Activated naive CD4-positive, alpha-beta T cell (primary cell): ENCODE data around the gene SLC39A11.

Source experiments
- DNase-seq, 4 experiments: peaks; one replicate each; lab custom pipeline; 2025; lab: John Stamatoyannopoulos, UW

SLC39A11 gene

DNA sequence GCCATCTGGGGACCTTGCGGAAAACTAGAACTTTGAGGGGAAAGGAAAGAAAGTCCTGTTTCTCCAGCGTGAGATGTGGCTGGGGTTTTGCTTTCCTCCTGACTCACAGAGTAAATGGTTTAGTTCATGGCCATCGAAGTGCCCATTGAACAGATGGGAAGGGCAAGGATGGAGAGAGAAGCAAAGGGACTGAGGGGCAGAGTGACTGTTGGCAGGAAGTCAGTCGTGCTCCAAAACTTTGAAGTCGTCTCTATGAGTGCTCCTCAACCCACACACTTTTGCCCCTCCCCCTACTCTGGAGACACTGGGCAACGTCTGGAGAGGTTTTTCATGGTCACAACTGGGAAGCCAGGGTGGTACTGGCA is 476.9 kb downstream of the SLC39A11 start:
- no peak for DNase-seq

DNA sequence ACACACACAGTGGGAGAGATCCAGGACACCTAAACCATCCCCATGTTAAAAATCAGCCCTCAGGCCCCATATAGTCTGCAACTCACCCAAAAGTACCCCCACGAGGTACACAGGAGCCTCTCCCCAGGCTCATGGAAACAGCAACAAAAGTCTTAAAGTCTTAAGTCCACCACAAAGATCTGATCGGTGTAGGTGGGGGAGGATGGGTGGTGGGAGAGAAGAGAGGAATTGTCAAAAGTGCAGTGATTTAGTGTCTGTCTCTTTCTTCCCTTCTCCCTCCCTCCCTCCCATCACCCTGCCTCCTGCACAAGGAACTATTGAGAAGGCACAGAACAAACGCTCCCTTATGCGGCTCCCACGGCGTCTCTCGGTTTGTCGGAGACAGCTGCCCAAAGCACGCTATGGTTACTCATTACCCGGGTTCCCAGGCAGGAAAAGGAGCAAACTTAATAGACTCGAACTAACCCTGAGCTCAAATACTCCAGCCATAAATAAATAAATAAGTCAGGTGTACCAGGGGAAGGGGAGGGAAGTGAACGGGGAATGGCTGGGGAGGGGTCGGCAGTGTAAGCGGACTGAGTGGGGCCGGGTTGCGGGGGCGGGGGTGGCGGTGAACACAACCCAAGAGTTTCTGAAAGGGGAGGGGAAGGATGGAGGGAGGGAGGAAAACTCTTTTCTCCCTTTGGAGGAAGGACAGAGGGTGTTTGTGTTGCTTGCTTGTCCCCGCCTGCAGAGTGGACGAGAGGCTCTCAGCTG is 477.4 kb downstream of the SLC39A11 start:
- DNase-seq = no peak

DNA sequence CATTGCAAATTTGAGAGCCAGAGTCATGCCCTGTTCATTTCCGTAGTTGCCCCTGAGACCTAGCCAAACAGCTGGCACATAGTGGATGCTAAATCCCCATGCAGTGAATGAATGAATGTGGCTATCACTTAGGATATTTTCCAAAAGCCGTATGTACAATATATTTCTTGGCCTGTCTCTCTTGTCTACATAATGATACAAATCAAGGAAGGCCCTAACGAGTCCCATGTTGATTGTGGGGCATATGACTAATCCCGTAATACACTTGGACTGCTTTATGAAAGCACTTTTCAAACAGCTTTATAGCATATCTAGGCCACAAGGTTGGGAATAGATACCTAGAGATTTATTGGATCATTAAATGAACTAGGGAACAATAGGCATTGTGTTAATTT is 478.0 kb downstream of the SLC39A11 start:
- DNase-seq = no peak

DNA sequence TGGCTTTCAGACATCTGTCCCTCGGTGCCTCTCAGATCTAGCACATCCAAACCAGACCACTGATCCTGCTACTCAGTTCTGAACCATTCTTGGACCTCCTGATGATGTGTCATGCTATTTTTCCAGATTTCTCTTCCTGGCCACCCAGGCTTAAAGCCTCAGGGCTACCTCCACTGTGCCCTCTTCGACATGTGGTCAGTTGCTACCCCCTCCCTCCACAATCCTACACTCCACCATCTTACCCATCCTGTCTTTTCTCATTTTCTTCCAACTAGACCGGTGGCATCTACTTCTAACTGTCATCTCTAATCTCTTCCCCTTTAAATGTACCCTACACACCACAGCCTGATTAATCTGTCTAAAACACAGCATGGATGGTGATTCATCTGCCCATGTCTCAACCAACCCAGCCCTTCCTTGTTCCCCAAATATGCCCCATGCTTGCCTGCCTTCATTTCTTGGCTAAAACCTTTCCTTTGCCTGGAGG is 478.6 kb downstream of the SLC39A11 start:
- no peak for DNase-seq

DNA sequence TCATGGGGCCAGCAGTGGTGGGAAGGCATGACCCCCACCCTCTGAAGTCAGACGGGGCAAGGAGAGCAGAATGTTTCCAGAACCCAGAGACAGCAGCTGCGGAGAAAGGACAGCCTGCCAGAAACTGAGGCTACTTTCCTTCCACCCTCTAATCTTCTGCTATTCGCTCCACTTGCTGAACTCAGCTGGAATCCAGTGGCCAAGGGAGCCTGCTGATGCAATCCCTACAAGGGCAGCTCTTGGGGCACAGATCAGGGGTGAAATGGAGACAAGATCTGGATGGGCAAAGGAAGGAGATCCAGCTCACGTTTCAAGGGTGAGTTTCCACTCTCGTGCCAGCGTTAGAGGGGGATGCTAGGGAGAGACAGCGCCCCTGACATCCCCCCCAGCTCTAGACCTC is 479.1 kb downstream of the SLC39A11 start:
- DNase-seq = no peak

DNA sequence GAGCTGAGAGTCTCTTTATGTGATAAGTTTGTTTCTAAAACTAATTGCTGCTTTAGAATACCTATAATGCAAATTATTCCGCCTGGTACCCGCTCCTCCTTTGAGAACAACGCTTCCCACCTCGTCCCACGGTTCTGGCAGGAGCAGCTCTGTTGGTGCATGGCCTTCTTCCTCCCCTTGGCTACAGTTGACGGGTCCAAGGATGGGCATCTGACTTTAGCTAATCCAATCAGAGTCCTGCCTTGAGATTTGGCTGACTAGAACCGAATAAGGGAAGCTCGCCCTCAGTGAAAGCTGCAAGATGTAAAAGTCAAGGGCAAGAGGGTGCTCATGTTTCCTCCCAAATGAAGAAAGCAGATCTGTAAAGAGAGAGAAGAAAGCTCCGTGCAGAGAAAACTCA is 481.3 kb downstream of the SLC39A11 start:
- no peak for DNase-seq

DNA sequence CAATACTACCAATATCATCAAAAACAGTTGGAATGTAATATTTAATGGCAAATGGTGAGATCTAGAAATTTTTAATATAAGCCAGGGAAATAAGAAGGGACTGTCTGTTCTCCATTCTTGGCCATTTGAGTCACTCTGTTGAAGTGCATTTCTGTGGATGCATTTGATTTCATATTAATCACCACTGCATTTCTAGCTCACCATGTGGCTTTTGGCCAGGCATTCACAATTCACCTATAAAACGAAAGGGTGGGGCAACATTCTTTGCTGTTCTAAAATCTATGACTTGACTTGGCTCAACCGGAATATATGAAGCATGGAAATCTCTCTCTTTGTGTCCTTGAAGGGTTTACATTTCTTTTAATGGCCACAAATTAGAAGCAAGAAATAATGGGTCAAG is 483.0 kb downstream of the SLC39A11 start:
- no peak for DNase-seq

DNA sequence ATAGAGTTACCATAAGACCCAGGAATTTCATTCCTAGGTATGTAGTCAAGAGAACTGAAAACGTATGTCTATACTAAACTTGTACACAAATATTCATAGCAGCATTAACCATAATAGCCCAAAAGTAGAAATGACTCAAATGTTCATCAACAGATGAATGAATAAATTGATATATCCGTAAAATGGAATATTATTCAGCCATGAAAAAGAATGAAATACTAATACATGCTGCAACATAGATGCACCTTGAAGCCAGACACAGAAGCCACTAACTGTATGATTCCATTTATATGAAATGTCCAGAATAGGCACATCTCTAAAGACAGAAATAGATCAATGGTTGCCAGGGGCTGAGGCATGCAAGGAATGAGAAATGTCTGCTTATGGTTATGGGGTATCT is 484.1 kb downstream of the SLC39A11 start:
- no peak for DNase-seq

DNA sequence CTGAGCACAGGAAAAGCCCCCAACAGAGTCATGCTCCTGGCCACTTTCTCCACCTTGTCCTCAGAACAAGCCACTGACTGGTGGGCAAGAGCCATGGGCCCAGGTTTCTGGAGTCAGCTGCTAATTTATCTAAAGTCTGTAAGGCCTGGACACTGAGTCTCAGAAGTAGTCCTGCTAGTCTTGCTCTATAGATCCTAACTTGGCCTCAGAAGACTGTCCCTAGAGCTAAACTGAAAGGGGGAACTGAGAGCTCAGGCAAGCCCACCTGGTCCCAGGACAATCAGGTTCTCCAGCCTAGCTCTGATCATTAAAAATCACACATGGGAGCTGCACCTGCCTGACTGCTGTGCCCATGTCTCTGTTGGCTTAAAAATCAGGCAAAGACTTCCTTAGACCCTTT is 485.8 kb downstream of the SLC39A11 start:
- no peak for DNase-seq

DNA sequence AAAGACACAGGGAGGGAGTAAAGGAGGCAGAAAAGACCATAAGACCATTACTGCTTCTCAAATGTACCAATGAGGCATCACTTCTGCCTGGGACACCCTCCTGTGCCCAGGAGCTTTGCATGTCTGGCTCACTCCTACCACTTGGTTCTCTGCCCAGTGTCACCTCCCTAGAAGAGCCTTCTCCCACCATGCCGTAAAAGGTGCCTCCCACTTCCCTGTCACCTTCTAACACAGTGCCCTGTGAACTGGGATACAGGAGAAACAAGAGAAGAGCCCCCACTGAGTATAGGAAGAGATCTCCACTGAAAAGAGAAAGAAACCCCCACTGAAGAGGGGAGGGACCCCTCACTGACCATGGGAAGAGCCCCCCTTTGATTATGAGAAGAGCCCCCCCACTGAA is 486.9 kb downstream of the SLC39A11 start:
- DNase-seq = no peak

DNA sequence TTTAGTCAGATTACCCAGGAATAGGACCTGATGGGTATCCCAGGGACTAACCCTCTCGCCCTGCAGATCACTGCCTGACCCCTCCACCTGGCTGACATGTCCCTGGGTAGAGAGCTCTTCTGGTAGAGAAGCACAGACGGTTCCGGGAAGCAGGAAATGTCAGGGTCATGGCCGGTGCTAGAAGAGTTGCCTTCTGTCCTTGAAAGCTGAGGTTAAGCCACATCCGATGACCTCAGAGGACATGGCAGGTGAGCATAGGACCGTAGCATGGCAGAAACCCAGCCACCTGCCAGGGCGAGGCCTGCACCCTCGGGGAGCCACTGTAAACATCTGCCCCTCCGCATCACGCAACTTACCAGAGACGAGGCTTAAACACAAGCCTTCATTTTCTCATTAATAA is 488.0 kb downstream of the SLC39A11 start:
- DNase-seq = no peak

DNA sequence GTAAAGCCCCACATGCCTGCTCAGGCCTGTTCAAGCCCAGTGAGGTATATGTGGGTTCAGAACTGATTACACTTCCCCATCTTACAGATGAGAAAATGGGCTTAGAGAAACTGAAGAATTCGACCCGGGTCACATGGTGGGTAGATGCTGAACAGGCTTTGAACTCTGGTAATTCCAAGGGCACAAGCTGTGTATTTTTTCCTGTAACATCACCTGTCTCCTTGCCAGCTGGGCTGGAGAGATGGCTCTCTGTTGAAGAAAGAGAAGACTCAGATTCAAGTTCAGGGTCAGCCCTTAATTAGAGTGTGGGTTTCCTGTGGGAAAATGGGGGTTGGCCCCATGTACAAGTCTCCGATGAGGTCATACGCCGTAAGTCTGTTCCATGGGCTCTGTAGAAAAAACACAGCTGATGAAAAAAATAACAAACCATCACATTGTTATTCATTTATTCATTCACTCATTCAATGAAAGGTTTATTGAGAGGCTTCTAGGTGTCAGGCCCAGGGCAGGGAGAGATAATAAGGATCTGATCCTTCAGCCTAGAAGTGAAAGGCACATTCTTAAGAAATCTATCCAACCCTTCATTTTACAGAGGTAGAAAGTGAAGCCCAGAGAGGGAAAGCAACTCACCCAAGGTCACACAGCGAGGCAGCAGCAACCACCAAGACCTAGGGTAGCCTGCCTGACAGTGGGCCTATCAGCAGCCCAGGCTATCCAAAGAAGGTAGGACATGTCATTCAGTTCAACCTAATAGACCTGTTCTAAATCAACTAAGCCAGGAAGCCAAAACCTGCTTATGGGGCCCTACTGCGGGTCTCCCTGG is 488.9 kb downstream of the SLC39A11 start:
- no peak for DNase-seq

DNA sequence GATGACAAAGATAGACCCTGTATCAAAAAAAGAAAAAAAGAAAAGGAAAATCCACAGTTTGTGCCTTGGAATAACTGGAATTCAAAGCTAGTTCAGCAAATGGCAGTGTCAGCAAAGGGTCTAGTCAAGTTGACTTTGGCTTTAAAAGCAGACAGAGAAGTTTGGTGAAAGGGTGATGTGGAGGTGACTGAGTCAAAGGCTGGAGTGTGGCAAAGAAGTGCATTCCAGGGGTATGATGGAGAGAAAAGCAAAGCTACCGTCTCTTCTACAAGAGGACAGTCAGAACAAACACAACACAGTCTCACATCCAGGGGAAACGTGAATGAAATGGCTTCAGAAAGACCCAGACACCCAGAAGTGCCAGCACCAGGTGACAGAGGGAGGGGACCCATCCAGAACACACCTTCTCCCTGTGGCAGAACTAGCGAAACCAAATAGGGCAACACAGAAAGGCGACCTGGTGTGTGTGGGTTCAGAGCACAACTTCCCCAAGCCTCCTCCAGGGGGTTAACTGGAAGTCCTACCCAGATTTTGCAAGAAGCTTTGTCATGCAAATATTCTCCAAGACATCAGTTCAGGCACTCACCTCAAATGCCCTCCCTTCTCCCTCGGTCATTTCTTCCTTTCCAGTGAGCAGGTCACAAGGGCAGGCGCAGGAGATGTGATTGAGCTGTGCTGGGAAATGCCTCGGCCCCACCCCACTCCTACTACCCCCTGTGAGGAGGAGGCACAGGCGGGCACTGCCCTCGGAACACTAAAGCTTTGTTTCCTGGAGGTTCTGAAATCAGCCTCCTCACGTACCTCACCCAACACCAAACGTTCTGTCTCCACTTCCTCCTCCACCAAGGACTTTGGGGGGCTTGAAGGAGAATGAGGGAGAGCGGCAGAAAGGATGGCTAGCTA is 489.7 kb downstream of the SLC39A11 start:
- DNase-seq = no peak

DNA sequence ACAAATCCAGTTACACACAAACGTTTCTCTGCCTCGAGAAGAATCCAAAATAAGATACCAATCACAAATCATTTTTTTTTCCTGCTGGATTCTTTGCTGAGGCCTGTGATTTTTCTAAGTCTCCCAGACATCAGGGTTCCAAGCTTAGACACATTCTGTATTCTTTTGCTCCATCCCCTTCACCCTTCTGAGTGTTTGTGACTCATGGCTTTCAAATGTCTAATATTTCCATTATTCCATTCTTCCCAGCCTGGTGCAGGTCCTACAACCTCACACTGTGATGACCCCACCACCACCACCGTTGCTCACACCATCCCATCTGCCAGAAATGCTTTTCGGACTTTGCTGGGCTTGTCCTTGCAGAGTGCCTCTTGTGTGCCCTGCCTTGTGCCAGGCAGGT is 491.6 kb downstream of the SLC39A11 start:
- no peak for DNase-seq

DNA sequence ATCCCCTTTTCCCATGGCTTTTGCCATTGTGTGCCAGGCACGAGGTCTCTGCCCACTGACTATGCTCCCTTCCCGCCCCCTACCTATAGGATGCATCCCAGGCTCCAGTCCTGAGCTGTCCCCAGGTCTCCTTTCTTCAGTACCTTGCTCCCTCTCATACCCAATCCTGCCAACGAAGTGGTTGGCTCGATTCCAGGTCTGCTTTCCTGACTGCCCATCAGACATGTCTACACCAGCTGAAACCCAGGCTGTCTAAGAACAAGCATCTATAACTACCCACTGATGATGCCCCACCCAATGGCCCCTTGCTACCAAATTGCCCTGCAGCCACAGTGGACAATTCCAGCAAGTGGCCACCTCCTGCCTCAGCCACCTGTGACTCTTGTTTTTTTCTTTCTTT is 492.6 kb downstream of the SLC39A11 start:
- no peak for DNase-seq

DNA sequence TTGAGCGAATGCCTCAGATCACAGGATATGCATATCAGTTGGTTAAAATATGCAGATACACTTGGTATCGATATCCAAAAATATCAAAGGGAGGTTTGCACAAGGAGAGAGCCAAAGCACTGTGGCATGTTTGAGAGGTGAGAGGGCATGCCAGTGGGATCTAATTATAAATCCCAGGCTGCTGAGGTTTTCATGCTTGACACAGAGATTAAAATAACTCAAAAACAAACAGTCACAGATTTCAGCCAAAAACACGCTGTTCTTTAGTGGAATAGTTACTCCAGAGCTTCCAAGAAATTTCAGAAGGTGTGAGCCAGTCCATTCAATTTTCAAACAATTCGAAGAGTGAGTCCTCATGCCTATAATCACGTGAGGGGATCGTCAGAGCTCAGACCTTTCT is 493.8 kb downstream of the SLC39A11 start:
- DNase-seq = no peak

DNA sequence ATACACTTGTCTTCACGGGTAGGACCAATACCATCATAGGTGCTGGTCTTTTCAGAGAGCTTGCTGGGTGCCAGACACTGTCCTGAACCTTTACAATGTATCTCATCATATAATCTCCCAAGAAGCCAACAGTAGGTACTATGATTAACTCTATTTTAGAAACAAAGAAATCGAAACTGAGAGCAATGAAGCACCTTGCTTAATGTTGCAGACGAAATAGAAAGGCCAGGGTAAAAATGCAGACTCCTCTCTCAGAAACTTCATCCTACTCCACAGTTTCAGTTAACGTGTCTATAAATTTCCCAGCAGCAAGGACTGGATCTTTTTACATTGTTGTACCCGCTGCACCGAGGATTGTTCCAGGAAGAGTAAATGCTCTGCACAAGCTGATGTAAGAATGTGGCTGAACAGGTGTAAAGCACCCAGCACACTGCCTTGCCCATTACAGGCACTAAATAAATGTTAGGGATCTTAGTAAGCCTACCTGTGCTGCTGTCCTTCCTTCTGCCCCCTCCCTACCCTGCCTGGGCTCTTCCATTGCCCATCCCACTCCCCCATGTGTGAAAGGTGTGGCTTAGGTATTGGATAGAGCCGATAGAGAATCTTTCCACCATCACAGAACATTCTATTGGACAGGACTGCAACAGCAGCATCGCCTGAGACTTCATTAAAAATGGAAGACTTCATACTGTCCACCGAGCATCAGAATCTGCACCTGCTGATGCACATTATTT is 495.0 kb downstream of the SLC39A11 start:
- no peak for DNase-seq
